HG03066 (cell line): ENCODE measurements around the gene PRIMPOL.

Source experiments
- ATAC-seq: cut with Tn5 transposase; IDR thresholded peaks from one replicate; pipeline ENCODE4 v1.9.1; 2021; ENCODE audit warnings: low read depth; ENCODE audit not compliant: unreplicated experiment

Gene PRIMPOL

DNA sequence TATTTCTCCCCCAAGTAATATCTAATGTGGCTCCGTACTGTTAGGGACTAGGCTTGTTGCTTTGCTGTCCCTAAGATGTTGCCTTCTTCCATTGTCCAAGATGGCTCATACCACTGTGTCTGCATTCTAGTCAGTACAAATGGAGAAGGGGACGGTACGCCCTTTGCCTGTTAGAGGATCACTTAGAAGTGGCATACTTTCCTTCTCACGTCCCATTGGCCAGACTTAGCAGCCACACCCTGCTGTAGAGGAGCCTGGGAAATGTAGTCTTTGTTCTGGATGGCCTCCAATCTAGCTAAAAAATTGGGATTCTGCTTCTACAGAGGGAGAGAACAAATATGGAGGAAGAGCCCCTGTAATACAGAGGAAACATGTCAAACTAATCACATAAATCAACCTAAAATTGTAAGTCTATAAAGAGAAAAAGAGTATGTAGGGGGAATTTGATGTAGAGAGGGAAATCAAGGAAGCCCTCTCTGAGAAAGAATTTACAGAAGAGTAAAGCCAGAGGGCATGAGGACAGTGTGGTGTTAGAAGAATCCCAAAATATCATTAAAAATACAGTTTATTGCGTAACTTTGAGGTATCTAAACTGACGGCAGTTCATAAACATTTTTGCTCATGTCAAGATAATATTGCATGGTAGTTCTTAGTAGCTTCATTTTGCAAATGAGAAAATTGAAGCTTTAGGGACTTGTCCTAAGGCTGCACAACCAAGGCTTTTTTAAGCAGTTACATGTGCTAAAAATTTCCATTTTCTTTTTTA, 15.1 kb downstream of the PRIMPOL start:
- no peak for ATAC-seq

DNA sequence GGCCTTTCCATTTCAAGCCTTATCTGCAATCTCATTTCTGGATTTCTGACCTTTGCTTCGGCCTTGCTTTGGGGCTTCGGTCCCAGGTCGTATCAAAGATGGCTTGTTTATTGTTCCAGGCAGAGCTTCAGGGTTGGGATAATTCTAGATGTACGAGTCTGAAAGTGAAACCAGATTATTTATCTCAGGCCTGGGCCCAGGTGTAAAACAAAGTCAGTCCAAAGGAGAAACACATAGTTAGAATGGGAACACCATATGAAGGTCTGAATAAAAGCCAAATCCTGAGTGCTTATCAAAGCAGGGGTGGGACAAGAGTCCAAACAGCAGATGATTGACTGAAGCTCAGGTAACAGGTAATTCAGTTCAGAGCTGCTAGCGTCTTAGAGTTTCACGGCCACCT, 17.1 kb downstream of the PRIMPOL start:
- no peak for ATAC-seq

- ATAC-seq, result no peak
These were observed 18.6 kb downstream of the PRIMPOL start for GRCh38 chr4:184668096-184668495.

- no peak for ATAC-seq
These were observed 19.1 kb downstream of the PRIMPOL start for GRCh38 chr4:184668511-184669114.

GRCh38 chr4:184669251-184669650, 19.7 kb downstream of the PRIMPOL start:
- ATAC-seq, result no peak

DNA sequence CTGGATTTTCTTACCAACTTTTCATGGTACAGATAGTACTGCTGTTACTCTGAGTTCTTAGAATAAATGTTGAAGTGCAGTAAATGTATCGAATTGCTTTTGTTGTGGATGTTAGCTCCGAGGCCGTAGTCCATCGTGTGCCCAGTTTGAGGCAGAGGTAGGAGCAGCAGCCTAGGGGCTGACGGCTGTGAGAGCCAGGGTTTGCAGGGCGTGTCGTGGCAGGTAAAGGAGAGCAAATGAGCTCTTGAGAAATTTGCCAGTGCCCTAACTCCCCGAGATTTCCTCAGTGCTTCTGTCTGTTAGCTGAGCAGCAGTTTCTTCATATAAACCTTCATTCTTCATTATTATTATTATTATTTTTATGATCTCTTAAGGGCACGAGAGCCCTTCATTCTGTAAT, 21.6 kb downstream of the PRIMPOL start:
- no peak for ATAC-seq

GRCh38 chr4:184672741-184673140, 23.2 kb downstream of the PRIMPOL start:
- no peak for ATAC-seq

DNA sequence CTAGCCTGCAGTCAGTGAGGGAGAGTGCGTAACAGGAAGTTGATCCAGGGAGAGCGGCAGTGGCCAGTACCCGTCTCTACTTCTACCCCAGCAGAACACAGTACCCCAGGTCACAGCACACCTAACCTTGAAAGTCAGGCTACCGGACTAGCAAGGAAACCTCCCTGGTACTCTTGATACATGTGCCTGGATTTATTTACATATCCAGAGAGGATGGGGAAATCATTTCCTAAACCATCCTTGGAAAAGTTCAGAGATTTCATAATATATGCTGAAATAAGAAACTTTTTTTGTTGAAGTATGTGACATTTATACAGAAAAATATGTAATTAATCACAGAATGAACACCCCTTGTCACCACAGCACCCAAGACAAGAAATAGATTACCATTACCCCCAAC, 24.5 kb downstream of the PRIMPOL start:
- no peak for ATAC-seq

DNA sequence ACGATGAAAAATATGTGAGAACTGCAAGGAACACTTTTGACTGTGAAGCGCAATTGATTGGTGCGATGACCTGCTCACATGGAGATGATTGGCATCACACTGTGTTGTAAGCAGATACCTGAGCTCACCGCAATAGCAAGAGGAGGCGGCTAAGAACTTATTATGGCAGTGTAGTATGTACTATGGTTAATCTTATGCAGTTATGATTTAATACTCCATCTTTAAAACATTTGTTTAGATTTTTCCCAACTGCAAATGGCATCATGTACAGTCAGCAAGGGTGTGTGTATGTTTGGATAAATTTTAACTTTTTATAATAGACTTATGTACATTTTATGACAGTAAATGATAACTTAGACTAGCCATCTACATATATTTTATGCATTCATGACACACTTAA, 25.5 kb downstream of the PRIMPOL start:
- no peak for ATAC-seq

GRCh38 chr4:184675821-184676492, 26.4 kb downstream of the PRIMPOL start:
- ATAC-seq, result no peak

DNA sequence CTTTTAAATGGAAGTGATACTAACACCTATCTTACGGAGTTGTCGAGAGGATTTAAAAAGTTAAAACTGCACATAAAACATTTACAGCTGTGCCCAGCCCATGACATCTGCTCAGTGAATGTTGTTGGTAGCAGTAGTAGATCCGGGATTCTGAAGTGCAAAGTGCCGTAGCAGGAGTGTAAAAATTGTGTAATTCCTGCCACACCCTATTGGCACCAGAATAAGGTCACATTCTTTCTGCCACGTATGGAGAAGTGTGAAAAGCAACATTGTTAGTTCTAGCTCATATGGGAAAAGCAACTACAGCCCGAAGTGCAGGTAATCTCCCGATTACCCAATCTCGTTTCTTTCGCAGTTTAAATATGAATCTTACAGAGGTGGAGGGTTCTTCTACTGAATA, 31.2 kb downstream of the PRIMPOL start:
- no peak for ATAC-seq

GRCh38 chr4:184681916-184682315, 32.4 kb downstream of the PRIMPOL start:
- ATAC-seq, result no peak

DNA sequence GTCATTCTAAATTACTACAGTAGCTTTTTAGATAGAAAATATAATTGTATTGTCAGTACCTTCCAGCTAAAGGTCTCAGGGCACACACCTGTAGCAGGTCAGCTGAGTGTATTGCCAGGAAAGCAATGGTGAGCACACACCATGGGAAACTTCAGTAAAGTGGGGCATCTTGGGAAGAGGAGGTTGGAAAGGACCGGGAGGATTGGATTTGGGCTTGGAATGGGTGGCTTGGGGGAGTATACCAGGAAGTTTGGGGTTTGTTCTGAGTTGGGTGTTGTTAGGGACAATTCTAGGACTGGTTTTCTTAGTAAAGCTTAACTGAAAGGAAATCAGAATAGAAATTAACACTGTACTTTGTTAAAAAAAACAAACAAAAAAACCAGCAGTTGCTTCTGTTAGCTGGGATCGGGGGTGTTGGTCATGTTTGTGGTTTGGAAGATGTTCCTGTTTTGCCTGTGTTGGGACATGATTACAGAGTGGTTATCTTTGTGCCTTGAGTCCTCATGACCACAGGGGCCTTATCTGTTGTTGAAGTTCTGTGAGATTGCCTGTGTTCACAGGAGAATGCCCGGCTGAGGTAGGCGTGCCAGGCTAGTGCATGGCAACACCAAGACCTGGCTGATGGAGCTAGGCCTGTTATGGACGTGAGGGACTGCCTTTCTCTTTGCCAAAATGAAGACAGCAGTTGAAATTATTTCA, 35.1 kb downstream of the PRIMPOL start:
- ATAC-seq, result no peak

DNA sequence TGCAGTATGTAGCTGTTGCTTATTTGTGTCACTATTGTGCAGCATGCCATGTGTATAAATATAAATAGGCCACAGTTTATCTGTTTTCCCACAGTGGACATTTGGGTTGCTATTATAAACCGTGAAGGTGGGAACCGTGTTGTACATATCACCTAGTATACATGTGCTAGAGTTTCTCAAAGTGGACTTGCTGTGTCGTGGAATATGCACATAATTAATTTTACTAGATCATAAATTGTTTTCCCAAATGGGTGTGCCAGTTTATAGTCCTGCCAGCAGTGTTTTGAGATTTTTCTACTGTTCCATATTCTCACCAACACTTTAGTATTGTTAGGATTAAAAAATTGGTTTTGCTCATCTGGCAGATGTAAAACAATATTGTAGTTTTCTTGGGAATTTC, 38.5 kb downstream of the PRIMPOL start:
- ATAC-seq, result no peak

DNA sequence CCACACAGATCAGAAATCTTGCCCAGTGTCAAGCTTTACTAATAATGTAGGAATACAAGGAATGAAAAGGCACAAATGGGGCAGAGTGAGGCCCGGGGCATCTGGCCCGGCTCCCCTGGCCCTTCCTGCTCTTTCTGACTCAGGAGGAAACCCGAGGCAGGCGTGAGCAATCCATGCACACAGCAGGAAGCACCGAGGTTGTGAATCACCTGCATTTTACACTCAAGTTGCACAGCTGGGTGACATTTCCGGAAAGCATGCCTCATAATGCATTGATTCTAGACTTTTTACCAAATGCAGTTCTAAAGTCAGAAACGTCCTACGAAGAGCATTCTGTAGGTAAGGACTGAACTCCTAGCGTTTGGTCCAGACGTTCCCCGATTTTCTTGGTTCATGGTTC, 38.9 kb downstream of the PRIMPOL start:
- ATAC-seq, result no peak

GRCh38 chr4:184689681-184690080, 40.1 kb downstream of the PRIMPOL start:
- ATAC-seq, result no peak

GRCh38 chr4:184693056-184693455, 43.5 kb downstream of the PRIMPOL start:
- ATAC-seq, result no peak

GRCh38 chr4:184694412-184694956, 44.9 kb downstream of the PRIMPOL start:
- no peak for ATAC-seq

DNA sequence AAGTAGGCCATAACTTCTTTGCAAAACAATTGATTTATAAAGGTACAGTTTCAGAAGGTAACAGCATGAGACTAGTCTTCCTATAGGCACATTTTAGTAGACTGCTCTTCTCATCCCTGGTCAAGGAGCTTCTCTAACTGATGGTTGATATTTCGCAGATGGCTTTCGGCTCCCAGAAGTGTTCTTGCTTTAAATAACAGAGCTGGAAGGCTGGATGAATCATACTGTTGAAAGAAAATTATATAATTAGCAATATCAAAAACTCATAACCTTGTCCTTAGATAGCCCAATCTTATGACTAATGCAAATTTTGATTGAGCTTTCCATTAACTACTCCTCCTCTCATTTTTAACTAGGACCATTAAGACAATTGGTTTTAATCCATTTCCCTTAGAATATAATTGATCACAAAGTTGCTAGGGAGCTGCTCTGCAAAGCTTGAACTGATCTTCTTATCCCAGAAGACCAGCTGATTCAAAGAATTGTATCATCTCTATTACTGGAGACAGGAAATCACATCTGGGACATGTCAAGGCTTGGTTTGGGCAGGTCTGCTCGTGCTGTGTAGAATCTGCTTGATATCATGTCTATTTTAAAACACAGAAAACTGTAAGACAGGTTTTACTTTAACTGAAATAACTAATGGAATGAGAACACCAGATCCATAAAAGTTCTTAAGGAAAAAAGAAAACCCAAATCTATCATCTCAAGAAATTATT, 45.8 kb downstream of the PRIMPOL start:
- ATAC-seq, result no peak

- ATAC-seq, result no peak
These were observed 48.4 kb downstream of the PRIMPOL start for GRCh38 chr4:184697956-184698355.
